GM23248 (cell line): Measurements from ENCODE around the gene BIRC7.

ENCODE experiments used
- EZH2 ChIP-seq: fragments of 200-600 bp; sonication (generic); IDR thresholded peaks from 2 replicates; pipeline ENCODE4 v1.6.1; 2018; ENCODE audit warnings: antibody characterized with exemption, mild to moderate bottlenecking; ENCODE audit not compliant: insufficient read depth, poor library complexity, severe bottlenecking
- EZH2phosphoT487 ChIP-seq: fragments of 200-600 bp; sonication (generic); IDR thresholded peaks from 2 replicates; pipeline ENCODE4 v1.6.1; 2018; ENCODE audit warnings: antibody characterized with exemption, moderate library complexity, mild to moderate bottlenecking, low read depth; ENCODE audit not compliant: insufficient read depth

DNA sequence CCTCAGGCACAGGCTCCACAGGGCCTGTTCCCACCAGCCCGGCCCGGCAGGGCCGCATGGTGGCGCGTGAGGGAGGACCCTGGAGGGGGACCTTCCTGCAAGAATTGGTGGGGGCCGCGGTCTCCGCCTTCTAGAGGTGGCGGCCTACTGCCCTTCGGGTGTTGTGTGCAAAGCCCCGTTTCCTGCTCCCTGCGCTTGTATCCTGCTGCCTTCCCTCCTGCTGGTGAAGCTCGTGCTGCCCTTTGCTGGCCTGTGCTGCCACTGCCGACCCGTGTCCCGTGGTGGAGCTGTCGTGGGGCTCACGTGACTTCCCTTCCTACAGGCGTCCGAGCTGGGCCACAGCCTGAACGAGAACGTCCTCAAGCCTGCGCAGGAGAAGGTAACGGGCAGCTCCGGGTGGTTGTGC, 48.8 kb downstream of the BIRC7 start:
- TF ChIP-seq EZH2 (no peak), EZH2phosphoT487 (no peak)
